ENCODE measurements around the gene SRM.
A peak's percentile ranks its signal among the peaks of the same experiment; 100 is the strongest.
"Not testable (repeated sequence)": the region's sequence is repeated elsewhere in the genome, so short reads cannot be mapped to it uniquely, and the experiment has no call there.

Gene SRM

DNA sequence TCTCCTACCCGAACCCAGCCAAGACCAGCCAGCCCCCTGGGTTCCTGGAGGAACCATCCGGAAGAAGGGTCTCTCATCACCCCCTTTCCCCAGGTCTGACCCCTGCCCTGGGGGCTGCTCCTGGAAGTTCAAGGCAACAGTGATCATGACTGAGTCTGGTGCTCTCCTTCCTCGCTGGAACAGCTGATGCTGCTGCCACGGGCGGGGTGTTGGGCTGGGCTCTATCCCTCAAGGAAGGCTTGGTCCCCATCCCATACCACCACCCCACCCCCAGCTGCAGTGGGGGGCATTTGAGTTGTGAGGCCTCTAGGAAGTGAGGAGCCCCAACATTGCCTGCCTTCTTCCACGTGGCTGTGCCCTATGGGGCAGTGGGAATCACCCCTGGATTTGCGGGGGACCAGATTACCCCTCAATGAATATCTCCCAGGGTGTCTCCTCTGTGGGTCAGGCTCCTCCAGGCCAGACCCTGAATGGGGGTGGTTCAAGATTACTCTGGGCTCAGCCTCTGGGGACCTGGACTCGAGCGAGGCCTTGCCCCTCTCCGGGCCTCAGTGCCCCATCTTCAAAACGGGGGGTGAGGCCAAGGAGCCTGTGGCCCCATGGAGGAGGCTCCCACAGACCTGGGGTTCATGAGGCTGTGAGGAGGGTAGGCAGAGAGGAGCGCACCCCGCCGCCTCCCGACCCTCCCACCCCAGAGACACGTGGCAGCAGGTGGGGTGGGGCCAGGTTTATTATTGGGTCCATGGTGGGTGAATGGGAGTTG lies 15.6 kb downstream of the SRM start:
- no peak for DNase-seq

DNA sequence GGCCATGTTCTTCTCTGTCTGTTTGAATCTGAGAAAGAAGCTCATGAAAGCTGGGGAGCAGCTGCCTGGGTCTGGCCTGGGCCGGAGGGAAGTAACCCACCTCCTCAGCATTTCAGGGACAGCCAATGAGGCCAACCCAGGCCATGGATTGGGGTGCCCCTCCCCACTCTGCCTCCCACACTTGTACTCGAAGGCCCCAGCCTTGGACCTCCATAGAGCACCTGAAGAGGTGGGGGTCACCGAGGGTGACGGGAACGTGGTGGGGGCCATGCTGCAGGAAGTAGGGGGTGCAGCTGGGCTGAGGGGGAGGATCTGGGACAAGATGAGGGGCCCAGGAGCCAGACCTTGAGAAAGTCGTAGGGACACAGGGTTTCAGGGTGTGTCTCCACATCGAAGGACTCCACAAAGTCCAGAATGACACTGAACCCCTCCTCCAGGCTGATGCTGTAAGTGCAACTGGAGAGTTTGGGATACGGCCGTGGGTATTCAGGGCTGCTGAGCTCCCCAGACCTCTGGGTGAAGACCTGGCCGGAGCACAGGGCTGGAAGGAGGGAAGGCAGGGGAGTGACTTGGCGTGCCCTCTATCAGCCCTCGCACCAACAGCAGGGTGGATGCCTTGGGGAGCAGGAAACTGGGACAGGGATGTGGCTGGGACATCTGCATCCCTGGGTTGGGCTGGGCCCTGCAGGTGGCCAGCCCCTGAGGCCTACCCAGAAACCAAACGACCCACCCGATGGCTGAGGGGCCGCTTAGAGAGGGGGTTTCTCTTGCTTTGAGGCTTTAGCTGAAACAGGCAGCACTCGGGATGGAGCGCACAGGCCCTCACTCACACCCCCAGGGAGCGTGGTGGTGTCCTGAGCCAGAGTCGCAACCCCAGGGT lies 16.6 kb downstream of the SRM start:
- DNase-seq = no peak

DNA sequence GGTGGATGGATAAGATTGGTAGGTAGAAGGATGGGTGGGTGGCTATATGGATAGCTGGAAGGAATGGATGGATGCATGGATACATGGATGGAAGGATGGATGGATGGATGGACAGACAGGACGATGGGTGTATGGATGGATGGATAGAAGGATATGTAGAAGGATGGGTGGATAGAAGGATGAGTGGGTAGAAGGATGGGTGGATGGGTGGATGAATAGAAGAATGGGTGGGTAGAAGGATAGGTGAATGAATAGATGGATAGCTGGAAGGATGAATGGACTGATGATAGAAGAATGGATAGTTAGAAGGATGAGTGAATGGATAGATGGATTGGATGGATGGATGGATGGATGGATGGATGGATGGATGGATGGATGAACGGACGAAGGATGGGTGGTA lies 17.8 kb downstream of the SRM start:
- no peak for DNase-seq

DNA sequence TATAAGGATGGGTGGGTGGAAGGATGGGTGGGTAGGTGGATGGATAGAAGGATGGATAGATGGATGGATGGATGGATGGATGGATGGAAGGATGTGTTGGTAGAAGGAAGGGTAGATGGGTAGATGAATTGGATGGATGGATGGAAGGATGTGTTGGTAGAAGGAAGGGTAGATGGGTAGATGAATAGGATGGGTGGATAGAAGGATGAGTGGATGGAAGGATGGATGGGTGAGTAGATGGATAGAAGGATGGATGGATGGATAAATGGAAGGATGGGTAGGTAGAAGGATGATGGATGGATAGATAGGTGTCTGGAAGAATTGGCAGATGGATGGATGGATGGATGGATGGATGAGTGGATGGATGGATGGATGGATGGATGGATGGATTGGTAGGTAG lies 18.8 kb downstream of the SRM start:
- no peak for DNase-seq

DNA sequence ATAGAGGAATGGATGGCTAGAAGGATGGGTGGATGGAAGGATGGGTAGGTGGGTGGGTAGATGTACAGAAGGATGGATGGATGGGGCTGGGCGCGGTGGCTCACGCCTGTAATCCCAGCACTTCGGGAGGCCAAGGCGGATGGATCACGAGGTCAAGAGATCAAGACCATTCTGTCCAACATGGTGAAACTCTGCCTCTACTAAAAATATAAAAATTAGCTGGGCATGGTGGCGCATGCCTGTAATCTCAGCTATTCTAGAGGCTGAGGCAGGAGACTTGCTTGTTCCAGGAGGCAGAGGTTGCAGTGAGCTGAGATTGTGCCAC lies 19.8 kb downstream of the SRM start:
- not testable (repeated sequence) for DNase-seq

DNA sequence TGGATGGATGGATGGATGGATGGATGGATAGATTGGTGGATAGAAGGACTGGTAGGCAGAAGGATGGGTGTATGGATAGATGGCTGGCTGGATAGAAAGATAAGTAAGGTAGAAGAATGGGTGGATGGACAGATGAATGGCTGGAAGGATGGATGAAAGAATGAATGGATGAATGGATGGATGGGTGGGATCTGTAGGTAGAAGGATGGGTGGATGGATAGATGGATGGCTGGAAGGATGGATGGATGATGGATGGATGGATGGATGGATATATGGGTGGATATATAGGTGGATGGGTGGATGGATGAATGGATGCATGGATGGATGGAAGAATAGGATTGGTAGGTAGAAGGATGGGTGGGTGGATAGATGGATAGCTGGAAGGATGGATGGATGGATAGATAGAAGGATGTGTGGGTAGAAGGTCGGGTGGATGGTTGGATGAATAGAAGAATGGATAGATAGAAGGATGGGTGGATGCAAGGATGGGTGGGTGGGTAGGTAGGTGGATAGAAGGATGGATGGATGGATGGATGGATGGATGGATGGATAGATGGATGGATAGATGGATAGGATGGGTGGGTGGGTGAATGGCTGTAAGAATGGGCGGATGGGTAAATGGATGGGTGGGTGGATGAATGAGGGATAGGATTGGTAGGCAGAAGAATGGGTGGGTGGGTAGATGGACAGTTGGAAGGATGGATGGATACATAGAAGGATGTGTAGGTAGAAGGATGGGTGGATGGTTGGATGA lies 20.3 kb downstream of the SRM start:
- no peak for DNase-seq

DNA sequence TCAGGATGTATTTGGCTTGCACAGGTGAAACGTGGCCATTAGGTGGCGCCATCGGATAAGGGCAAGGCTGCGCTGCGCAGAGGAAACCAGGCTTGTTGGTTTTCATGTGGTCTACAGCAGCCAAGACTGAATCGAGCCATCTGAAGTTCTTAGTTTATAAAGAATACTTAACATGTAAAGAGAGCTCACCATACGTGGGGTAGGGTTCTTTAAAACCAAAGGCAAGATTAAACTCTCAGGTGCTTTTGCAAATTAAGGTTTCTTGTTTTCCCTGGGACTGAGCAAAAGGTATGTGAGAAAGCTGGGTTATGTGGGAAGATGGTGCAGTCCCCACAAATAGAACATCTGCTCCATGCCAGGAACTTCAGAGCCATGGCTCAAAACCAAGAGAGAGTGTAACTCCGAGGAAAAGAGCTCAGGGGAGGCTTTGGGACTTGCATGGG lies 22.1 kb downstream of the SRM start:
- DNase-seq = peak; percentile 84 to 92

DNA sequence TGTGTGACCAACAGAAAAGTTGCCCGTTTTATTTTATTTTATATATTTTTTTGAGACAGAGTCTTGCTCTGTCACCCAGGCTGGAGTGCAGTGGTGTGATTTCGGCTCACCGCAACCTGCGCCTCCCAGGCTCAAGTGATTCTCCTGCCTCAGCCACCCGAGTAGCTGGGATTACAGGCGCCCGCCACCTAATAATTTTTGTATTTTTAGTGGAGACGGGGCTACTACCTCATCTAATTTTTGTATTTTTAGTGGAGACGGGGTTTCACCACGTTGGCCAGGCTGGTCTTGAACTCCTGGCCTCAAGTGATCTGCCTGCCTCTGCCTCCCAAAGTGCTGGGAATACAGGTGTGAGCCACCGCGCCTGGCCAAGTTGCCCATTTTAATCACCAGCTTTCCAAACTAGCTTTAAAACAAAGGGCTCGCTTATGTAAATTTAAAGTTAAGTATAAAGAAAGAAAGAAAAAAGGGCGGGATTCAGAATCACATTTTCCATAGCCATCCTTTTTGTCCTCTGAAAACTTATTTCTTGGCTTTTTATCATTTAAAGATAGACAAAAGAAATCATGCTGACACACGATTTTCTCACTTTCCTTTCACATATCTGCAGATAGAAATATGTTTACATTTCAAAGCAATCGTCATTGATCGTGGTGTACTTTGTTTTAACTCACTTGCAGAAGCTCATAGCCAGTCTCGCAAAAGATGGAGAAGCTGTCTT lies 22.6 kb downstream of the SRM start:
- not testable (repeated sequence) for DNase-seq

DNA sequence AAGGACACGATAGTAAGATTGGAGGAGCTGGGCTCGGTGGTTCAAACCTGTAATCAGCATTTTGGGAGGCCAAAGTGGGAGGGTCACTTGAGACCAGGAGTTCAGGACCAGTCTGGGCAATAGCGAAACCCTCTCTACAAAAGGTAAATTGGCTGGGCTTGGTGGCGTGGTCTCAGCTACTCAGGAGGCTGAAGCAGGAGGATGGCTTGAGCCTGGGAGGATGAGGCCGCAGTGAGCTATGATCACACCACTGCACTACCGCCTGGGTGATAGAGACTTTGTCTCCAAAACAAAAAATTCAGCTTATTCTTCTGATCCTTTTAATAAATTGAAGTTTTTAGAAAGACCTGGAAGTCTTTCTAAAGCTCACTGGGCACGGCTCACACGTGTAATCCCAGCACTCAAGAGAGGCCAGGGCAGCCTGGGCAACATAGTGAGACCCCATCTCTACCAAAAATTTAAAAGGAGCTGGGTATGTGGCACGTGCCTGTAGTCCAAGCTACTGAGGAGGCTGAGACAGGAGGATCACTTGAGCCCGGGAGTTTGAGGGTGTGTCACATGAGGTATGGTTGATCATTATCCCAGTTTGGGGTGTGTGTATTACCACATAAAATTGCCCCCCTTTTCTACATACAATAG lies 28.1 kb downstream of the SRM start:
- no peak for DNase-seq

DNA sequence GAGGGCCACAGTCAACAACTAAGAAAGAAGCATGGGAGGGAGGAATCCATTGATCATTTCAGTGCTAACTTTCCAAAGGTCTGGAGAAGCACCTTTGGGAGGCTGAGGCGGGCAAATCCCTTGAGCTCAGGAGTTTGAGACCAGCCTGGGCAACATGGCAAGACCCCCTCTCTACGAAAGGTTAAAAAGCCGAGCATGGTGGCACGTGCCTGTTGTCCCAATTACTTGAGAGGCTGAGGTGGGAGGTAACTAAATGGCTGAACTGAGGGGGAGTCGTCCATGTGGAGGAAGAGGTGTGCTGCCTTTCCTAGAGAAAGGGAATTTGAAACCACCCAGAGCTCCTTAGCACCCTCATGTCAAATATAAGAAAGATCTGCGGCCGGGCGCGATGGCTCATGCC lies 29.0 kb downstream of the SRM start:
- no peak for DNase-seq

DNA sequence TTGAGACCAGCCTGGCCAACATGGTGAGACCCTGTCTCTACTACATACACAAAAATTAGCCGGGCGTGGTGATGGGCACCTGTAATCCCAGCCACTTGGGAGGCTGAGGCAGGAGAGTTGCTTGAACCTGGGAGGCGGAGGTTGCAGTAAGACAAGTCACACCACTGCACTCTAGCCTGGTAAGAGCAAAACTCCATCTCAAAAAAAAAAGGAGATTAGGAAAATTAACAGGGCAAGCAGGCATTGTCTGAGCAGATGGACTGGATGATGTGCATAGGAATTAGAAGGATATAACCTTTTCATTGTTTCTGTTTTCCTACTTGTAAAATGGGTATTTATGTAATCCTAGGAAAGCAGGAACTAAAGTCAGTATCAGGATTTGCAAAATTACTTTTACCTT lies 31.8 kb downstream of the SRM start:
- no peak for DNase-seq

DNA sequence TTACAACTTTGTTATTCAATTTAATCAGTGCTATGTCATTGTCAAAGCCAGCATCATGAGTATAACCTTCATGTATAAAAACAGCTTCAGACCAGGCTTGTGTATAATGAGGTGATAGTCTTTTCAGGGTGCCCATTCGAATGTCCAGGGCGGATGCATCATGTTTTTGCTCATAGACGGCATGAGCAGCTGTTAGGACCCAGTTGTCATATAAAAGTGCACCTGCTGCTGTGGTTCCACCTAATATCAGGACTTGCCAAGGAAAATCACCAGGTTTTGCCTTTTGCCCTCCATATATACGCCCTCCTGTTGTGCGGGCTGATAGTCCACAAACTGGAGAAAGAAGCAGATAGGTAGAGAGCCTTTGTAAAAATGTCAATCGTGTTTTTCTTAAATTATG lies 32.5 kb downstream of the SRM start:
- no peak for DNase-seq

DNA sequence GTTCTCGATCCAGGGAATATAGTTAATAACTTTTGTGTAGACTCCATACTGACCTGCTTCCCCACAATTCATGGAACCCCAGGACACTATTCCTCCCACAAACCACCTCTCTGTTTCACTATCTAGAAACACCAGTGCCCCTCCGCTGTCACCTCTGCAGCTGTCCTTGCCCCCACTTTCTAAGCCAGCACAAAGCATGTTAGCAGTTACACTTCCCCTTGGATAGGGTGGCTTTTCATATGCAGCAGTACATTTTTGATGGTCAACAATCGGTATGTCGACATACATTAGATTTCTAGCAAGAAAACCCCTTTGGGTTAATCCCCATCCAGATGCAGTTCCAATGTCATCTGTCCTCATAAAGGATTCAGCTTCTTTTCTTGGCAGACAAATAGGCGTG lies 32.9 kb downstream of the SRM start:
- no peak for DNase-seq

DNA sequence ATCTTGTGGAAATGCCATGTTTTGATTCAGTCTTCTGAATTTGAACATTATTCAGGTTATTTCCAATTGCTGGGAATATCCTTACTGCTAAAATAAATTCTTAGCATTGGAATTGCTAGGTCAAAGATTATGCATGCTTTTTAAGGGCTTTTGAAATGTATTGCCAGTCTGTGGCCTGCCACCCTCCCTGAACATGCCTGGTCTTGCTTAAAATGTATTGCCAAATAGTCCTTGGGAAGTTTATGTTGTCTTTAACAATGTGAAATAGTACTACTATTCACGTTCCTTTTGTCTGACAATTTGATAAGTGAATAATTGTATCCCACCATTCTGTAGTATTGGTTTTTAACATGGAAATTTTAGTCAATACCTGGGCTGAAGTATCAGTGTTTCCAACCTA lies 33.8 kb downstream of the SRM start:
- no peak for DNase-seq

DNA sequence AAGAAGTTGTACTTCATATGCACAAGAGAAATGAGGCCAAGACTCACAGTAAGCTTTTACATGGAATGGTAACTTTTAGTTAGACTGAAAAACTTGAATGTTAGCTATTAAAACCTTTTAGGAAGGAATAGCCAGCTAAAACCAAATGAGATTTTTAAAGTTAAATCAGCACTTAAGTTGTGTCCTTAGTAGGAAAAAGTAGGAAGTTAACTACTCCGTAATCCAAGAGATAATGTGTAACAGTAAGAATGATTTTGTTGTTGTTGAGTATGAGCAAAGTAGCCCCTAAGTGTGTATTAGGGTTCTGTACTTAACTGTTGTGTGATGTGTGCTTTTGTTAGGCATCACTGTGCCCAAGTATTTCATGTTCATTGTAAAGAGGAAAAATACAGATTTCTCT lies 34.2 kb downstream of the SRM start:
- DNase-seq = no peak

DNA sequence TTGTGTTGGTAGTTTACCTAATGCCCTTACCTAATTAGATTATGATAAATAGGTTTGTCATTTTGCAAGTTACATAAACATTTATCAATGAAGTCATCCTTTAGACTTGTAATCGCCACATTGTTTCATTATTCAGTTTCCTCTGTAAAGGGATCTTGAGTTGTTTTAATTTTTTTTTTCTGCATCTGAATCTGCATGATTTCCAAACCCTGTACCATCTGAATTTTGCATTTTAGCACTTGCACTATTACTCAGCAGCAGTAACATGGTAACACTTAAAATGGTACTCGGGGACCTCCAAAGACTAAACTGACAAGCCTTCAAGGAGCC lies 35.0 kb downstream of the SRM start:
- DNase-seq = no peak

DNA sequence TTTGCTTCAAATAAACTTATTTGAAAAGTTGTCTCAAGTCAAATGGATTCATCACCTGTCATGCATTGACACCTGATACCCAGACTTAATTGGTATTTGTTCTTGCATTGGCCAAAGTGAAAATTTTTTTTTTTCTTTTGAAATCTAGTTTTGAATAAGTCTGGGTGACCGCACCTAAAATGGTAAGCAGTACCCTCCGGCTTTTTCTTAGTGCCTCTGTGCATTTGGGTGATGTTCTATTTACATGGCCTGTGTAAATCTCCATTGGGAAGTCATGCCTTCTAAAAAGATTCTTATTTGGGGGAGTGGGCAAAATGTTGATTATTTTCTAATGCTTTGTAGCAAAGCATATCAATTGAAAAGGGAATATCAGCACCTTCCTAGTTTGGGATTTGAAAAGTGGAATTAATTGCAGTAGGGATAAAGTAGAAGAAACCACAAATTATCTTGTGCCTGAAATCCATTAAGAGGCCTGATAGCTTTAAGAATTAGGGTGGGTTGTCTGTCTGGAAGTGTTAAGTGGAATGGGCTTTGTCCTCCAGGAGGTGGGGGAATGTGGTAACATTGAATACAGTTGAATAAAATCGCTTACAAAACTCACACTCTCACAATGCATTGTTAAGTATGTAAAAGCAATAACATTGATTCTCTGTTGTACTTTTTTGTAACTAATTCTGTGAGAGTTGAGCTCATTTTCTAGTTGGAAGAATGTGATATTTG lies 35.5 kb downstream of the SRM start:
- no peak for DNase-seq

DNA sequence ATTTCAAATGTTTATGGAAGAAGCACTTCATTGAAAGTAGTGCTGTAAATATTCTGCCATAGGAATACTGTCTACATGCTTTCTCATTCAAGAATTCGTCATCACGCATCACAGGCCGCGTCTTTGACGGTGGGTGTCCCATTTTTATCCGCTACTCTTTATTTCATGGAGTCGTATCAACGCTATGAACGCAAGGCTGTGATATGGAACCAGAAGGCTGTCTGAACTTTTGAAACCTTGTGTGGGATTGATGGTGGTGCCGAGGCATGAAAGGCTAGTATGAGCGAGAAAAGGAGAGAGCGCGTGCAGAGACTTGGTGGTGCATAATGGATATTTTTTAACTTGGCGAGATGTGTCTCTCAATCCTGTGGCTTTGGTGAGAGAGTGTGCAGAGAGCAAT lies 36.6 kb downstream of the SRM start:
- DNase-seq = no peak

DNA sequence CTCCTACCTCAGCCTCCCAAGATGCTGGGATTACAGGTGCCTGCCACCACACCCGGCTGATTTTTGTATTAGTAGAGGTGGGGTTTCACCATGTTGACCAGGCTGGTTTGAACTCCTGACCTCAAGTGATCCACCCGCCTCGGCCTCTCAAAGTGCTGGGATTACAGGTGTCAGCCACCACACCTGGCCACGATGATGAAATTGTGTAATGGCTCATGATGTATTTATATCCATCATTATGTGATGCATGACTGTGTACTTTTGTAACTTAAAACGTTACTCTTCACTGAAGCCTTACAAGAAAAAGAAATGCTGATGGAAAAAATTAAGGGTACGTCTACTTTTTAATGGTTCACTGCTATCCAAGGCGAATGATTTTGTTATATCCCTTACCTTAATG lies 39.8 kb downstream of the SRM start:
- no peak for DNase-seq

DNA sequence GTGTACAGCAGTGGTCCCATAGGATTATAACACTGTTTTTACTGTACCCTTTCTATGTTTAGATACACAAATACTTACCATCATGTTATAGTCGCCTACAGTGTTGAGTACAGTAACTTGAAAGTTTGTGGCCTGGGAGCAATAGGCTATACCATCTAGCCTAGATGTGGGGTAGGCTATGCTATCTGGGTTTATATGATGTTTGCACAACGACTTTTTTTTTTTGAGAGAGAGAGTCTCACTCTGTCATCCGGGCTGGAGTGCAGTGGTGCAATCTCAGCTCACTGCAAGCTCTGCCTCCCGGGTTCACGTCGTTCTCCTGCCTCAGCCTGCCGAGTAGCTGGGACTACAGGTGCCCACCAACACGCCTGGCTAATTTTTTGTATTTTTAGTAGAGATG lies 40.5 kb downstream of the SRM start:
- not testable (repeated sequence) for DNase-seq

DNA sequence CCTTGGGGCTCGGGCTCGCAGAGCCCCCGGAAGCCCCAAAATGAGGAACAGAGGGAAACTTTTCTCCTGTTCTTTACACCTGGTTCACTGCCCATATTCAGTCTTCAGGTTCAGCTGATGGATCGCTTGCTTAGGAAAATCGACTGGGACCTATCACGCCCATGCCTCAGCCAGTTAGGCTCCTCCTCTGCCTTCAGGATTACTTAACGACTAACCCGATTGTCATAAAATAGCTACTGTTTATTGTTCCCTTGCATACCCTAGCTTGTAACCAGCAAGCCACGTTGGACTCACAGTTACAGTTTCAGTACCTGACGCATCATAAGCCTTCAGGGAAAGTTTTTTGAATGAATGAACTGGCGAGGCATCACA lies 46.7 kb downstream of the SRM start:
- DNase-seq = no peak
